Peyer's patch (tissue), 4 donors: Measurements from ENCODE around the gene KRT12. TPM values are rescaled to one million over a fixed set of nuclear protein-coding genes. Genes with fewer than 3 reads are reported as not detected.

Source experiments
- DNase-seq, 3 donors: peaks; one replicate each; pipeline ENCODE4 v3.0.0-alpha.2; 2017 to 2019
- H3K27ac ChIP-seq, 4 donors: fragments of 200-600 bp; sonication (generic); one replicate each; pipeline ENCODE4 v1.5.1; 2016 to 2019
- H3K27me3 ChIP-seq, 2 donors: fragments of 200-600 bp; sonication (generic); one replicate each; pipeline ENCODE4 v1.5.1; 2019
- H3K36me3 ChIP-seq, 3 donors: fragments of 200-600 bp; sonication (generic); one replicate each; pipeline ENCODE4 v1.5.1; 2016 to 2019
- H3K4me1 ChIP-seq, 4 donors: fragments of 200-600 bp; sonication (generic); one replicate each; pipeline ENCODE4 v1.5.1; 2016 to 2019
- H3K4me3 ChIP-seq, 4 donors: fragments of 200-600 bp; sonication (generic); 1 replicate in 3 of 4; 2 replicates in 1 of 4; pipeline ENCODE4 v1.5.1; 2016 to 2019; ENCODE audit warnings: mild to moderate bottlenecking in 1 of 4
- H3K9me3 ChIP-seq, 4 donors: fragments of 200-600 bp; sonication (generic); one replicate each; pipeline ENCODE4 v1.5.1; 2016 to 2019; ENCODE audit warnings: mild to moderate bottlenecking in 1 of 4
- POLR2A ChIP-seq, 2 donors: fragments of 450-650 bp; IDR thresholded peaks; one replicate each; pipeline ENCODE4 v1.5.1; 2017; ENCODE audit warnings: antibody characterized with exemption in 2 of 2, mild to moderate bottlenecking in 2 of 2, moderate library complexity in 2 of 2
- total RNA-seq, 4 donors: library from RNA; depleted of rRNA; stranded (reverse); fragments of >200 nt; gene quantifications; one replicate each; pipeline ENCODE4 v1.1.0, GENCODE V29; 2016
- TF ChIP-seq, protein P1 (sequence below), 6 experiments: fragments of 450-650 bp in 4 of 6; fragments of 200-600 bp in 2 of 6; sonication (generic) in 1 of 6; IDR thresholded peaks; one replicate each; pipeline ENCODE4 v1.5.1; 2017 to 2019; ENCODE audit warnings: antibody characterized with exemption in 6 of 6, mild to moderate bottlenecking in 3 of 6, moderate library complexity in 1 of 6

Gene KRT12
- total RNA-seq, 4 donors from 2014 or later: 4.9 to 18.2 (median 9.1) TPM; not detected in 1

DNA sequence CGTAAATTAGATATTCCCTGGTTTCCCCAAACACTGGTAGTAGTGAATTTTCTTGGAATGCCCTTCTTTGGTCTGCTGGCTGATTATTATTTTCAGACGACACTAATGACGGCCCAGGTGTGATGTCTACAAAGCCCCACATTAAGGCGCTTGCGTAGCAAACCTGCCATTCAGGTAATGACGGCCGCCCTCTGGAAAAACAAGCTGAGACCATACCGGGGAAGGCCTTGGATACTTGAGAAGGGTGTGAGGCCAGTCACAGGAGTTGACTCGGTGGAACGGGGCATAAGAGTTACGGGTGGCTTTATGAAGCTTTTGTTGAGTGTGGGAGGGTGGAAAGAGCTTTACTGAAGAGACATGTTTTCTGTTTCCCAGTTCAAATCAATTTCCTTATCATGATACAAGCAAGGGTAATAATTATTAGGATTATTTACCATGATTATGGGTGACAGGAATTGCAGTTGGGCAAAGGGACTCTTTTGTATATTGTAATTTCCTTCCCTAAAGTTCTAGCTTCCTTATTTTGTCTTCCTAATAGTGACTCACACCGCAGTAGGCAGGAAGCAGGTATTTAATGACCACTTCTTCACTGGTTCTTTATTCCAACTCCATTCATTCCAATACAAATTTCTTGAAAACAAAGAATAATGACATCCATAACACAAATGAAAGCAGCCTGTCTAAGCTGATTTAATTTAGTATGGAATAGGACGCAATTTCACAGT lies 45.6 kb upstream of the KRT12 start:
- Histone ChIP-seq H3K36me3 (no peaks in the 10 kb centered on the region), H3K4me3 (no peak overlapping the region), H3K27ac (no peak overlapping the region), H3K4me1 (peaks cover 0 to 8% (median 0%) of the 10 kb centered on the region in 4 donors), H3K9me3 (no peaks in the 10 kb centered on the region), H3K27me3 (no peaks in the 10 kb centered on the region)
- no peak for DNase-seq
- TF ChIP-seq POLR2A (IDR thresholded peaks at IDR 0.05): no peak
- TF ChIP-seq, protein P1, sequence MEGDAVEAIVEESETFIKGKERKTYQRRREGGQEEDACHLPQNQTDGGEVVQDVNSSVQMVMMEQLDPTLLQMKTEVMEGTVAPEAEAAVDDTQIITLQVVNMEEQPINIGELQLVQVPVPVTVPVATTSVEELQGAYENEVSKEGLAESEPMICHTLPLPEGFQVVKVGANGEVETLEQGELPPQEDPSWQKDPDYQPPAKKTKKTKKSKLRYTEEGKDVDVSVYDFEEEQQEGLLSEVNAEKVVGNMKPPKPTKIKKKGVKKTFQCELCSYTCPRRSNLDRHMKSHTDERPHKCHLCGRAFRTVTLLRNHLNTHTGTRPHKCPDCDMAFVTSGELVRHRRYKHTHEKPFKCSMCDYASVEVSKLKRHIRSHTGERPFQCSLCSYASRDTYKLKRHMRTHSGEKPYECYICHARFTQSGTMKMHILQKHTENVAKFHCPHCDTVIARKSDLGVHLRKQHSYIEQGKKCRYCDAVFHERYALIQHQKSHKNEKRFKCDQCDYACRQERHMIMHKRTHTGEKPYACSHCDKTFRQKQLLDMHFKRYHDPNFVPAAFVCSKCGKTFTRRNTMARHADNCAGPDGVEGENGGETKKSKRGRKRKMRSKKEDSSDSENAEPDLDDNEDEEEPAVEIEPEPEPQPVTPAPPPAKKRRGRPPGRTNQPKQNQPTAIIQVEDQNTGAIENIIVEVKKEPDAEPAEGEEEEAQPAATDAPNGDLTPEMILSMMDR (IDR thresholded peaks at IDR 0.05): no peak

GRCh38 chr17:40910441-40910841 lies 43.4 kb upstream of the KRT12 start:
- no peaks in the 10 kb centered on the region for H3K27me3 ChIP-seq
- TF ChIP-seq, protein P1 (IDR thresholded peaks at IDR 0.05): no peak
- TF ChIP-seq POLR2A (IDR thresholded peaks at IDR 0.05): no peak
- no peak overlapping the region for H3K27ac ChIP-seq
- peaks cover 0 to 8% (median 0%) of the 10 kb centered on the region in 4 donors for H3K4me1 ChIP-seq
- H3K4me3 ChIP-seq: no peak overlapping the region
- H3K36me3 ChIP-seq: no peaks in the 10 kb centered on the region
- no peaks in the 10 kb centered on the region for H3K9me3 ChIP-seq
- DNase-seq: no peak

DNA sequence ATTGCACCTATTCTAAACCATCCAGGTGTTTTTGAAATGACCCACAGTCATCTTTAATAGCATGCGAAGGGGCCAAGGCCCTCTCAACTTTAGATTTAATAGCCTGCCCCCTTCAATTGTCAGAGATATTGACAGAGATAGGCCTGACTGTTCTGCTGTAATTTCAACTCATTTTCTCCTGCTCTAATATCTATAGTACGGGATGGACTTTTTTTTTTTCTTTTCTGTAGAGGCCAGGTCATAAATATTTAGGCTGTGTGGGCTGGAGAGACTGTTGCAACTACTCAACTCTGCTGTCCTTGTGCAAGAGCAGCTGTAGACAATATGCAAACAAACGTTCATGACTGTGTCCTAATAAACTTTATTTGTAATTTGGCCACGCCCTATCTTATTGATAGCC lies 42.7 kb upstream of the KRT12 start:
- Histone ChIP-seq H3K9me3 (no peaks in the 10 kb centered on the region), H3K27me3 (no peaks in the 10 kb centered on the region), H3K4me1 (peaks cover 0 to 8% (median 0%) of the 10 kb centered on the region in 4 donors), H3K4me3 (no peak overlapping the region), H3K27ac (no peak overlapping the region), H3K36me3 (no peaks in the 10 kb centered on the region)
- no peak for TF ChIP-seq POLR2A (IDR thresholded peaks at IDR 0.05)
- TF ChIP-seq, protein P1 (IDR thresholded peaks at IDR 0.05): no peak
- no peak for DNase-seq

- Histone ChIP-seq H3K4me1 (peaks cover 0 to 8% (median 0%) of the 10 kb centered on the region in 4 donors), H3K27ac (no peak overlapping the region), H3K4me3 (no peak overlapping the region), H3K36me3 (no peaks in the 10 kb centered on the region), H3K9me3 (no peaks in the 10 kb centered on the region), H3K27me3 (no peaks in the 10 kb centered on the region)
- TF ChIP-seq, protein P1 (IDR thresholded peaks at IDR 0.05): peak in 5 of 6 experiments; percentile 34 to 92 (median 88)
- TF ChIP-seq POLR2A (IDR thresholded peaks at IDR 0.05): no peak
- peak; percentile 52 to 90 (median 67) for DNase-seq
Observed at GRCh38 chr17:40909351-40909750, 42.3 kb upstream of the KRT12 start.

DNA sequence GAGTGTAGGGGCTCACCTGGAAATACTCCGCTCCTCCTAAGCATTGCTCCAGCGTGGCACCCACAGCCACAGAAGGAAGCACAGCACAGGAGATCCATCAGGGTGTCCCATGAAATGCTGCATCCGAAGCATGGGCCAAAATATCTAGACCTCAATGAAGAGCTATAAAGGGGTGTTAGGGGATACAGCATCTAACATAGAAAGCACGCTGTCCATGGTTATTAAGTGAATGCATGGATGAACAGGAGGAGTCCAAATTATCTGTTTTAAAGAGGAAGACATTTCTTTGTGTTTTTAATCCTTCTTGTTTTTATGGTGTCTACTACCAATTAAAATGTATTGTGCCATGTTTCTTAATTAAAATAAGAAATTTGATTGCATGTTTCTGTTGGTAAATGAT lies 39.6 kb upstream of the KRT12 start:
- no peak for DNase-seq
- TF ChIP-seq, protein P1 (IDR thresholded peaks at IDR 0.05): no peak
- no peak for TF ChIP-seq POLR2A (IDR thresholded peaks at IDR 0.05)
- no peaks in the 10 kb centered on the region for H3K9me3 ChIP-seq

More for the DNA sequence above, 39.6 kb upstream of the KRT12 start:
- Histone ChIP-seq H3K4me1 (peaks cover 0 to 8% (median 0%) of the 10 kb centered on the region in 4 donors), H3K27ac (no peak overlapping the region), H3K4me3 (no peak overlapping the region), H3K36me3 (no peaks in the 10 kb centered on the region), H3K27me3 (no peaks in the 10 kb centered on the region)
